HCT116 (cell line): ENCODE results near the gene ZNF777. TPM values are rescaled to one million over a fixed set of nuclear protein-coding genes. Genes with fewer than 3 reads are reported as not detected.

Source experiments
- ATAC-seq: fragments of 200-7000 bp; cut with Tn5 transposase; 2 replicates; pipeline ENCODE4 v1.9.1; 2020; ENCODE audit warnings: mild to moderate bottlenecking, moderate library complexity
- BruUV-seq: library from RNA; stranded (reverse); fragments of 400-500 nt; replicated peaks from 2 replicates; lab custom pipeline; 2021; lab: Mats Ljungman, UMichigan
- CTCF ChIA-PET: fragments of 300-600 bp; sonication (Branson Sonifier 250); formaldehyde crosslinking; loops from one replicate; lab custom pipeline; 2021; ENCODE audit warnings: antibody characterized with exemption; lab: Charles Lee
- POLR2A ChIA-PET: fragments of 300-600, 350-600 bp; sonication (Branson Sonifier 250); formaldehyde crosslinking; loops from one replicate; lab custom pipeline; 2021; ENCODE audit warnings: antibody characterized with exemption; lab: Charles Lee
- RAD21 ChIA-PET, 2 experiments: fragments of 300-600 bp; sonication (Branson Sonifier 250); formaldehyde crosslinking; loops; one replicate each; lab custom pipeline; 2023; ENCODE audit warnings: low total read pairs in 2 of 2; ENCODE audit not compliant: uncharacterized antibody in 2 of 2, unreplicated experiment in 2 of 2, low non-redundant PET in 1 of 2; lab: Charles Lee
- DNase-seq: peaks from one replicate; pipeline ENCODE4 v3.0.0-alpha.2; 2010; ENCODE audit warnings: low read depth, low spot score
- H2AFZ ChIP-seq: fragments of 200-600 bp; shearing (Covaris generic), sonication (generic); 2 replicates; pipeline ENCODE4 v1.6.1; 2017; ENCODE audit warnings: low read depth, mixed run types, mixed read lengths, antibody characterized with exemption, low read length; ENCODE audit not compliant: poor library complexity, severe bottlenecking
- H3K27ac ChIP-seq: 2 replicates; pipeline ENCODE4 v1.5.1; 2012; ENCODE audit warnings: low read depth, low read length
- H3K27me3 ChIP-seq: fragments of 200-600 bp; sonication (generic); 2 replicates; pipeline ENCODE4 v1.6.1; 2016; ENCODE audit warnings: mixed run types, low read length, mixed read lengths; ENCODE audit not compliant: insufficient read depth
- H3K36me3 ChIP-seq, 2 experiments: fragments of 200-500 bp in 1 of 2; fragments of 200-600 bp in 1 of 2; sonication (Bioruptor generic) in 1 of 2; sonication (generic) in 1 of 2; 2 replicates each; pipeline versions ENCODE4 v1.5.1 to v1.6.1; 2014 to 2016; ENCODE audit warnings: low read length in 2 of 2, inconsistent platforms in 1 of 2, mixed read lengths in 1 of 2, mixed run types in 1 of 2; ENCODE audit not compliant: insufficient read depth in 2 of 2, control insufficient read depth in 1 of 2
- H3K4me1 ChIP-seq, 2 experiments: fragments of 200-600 bp in 1 of 2; sonication (generic) in 1 of 2; 2 replicates each; pipeline versions ENCODE4 v1.5.1 to v1.6.1; 2012 to 2017; ENCODE audit warnings: low read length in 2 of 2, inconsistent platforms in 1 of 2, mild to moderate bottlenecking in 1 of 2, mixed read lengths in 1 of 2, mixed run types in 1 of 2, moderate library complexity in 1 of 2; ENCODE audit not compliant: insufficient read depth in 2 of 2, control insufficient read depth in 1 of 2
- H3K4me2 ChIP-seq: fragments of 200-600 bp; sonication (generic); 2 replicates; pipeline ENCODE4 v1.6.1; 2017; ENCODE audit warnings: mixed run types, low read length, mixed read lengths
- H3K4me3 ChIP-seq, 2 experiments: fragments of 200-600 bp in 1 of 2; sonication (generic) in 1 of 2; replicated peaks in 1 of 2; 2 replicates each; pipeline ENCODE4 v1.5.1; 2011 to 2016; ENCODE audit warnings: low read length in 2 of 2, control low read depth in 1 of 2, low read depth in 1 of 2, mild to moderate bottlenecking in 1 of 2, mixed read lengths in 1 of 2, mixed run types in 1 of 2
- H3K79me2 ChIP-seq: fragments of 200-600 bp; sonication (generic); 2 replicates; pipeline ENCODE4 v1.6.1; 2017; ENCODE audit warnings: mild to moderate bottlenecking, mixed run types, low read length, moderate library complexity, mixed read lengths; ENCODE audit not compliant: insufficient read depth
- H3K9ac ChIP-seq: fragments of 200-600 bp; sonication (generic); 2 replicates; pipeline ENCODE4 v1.6.1; 2016; ENCODE audit warnings: low read length, mixed read lengths
- H3K9me2 ChIP-seq: fragments of 200-600 bp; sonication (generic), shearing (Covaris generic); 2 replicates; pipeline ENCODE4 v1.6.1; 2017; ENCODE audit warnings: mixed run types, mild to moderate bottlenecking, moderate library complexity; ENCODE audit not compliant: insufficient read depth
- H3K9me3 ChIP-seq, 2 experiments: fragments of 200-500 bp in 1 of 2; fragments of 200-600 bp in 1 of 2; sonication (Bioruptor generic) in 1 of 2; sonication (generic) in 1 of 2; 2 replicates each; pipeline ENCODE4 v1.6.1; 2014 to 2017; ENCODE audit warnings: low read length in 2 of 2, mixed read lengths in 2 of 2, inconsistent platforms in 1 of 2, low read depth in 1 of 2, mild to moderate bottlenecking in 1 of 2, mixed run types in 1 of 2, moderate library complexity in 1 of 2; ENCODE audit not compliant: control insufficient read depth in 1 of 2, insufficient read depth in 1 of 2
- H4K20me1 ChIP-seq: fragments of 200-600 bp; sonication (generic), shearing (Covaris generic); 2 replicates; pipeline ENCODE4 v1.6.1; 2017; ENCODE audit warnings: mixed run types, mild to moderate bottlenecking, moderate library complexity; ENCODE audit not compliant: insufficient read depth
- CBX3 ChIP-seq: IDR thresholded peaks from 2 replicates; pipeline ENCODE4 v1.6.1; 2012; ENCODE audit warnings: low read depth
- ELF1 ChIP-seq: IDR thresholded peaks from 2 replicates; pipeline ENCODE4 v1.6.1; 2012; ENCODE audit warnings: low read depth, borderline replicate concordance
- EZH2phosphoT487 ChIP-seq: fragments of 200-600 bp; IDR thresholded peaks from 2 replicates; pipeline ENCODE4 v1.6.1; 2018; ENCODE audit warnings: antibody characterized with exemption, borderline replicate concordance
- JUND ChIP-seq: IDR thresholded peaks from 2 replicates; pipeline ENCODE4 v1.6.1; 2012
- POLR2A ChIP-seq: IDR thresholded peaks from 2 replicates; pipeline ENCODE4 v1.7.0; 2011; ENCODE audit warnings: borderline replicate concordance; ENCODE audit not compliant: insufficient read depth, insufficient read length; ENCODE audit errors: extremely low read depth
- POLR2AphosphoS5 ChIP-seq: IDR thresholded peaks from 2 replicates; pipeline ENCODE4 v1.6.1; 2011; ENCODE audit warnings: mild to moderate bottlenecking, low read depth, low read length, moderate library complexity
- RAD21 ChIP-seq: IDR thresholded peaks from 2 replicates; pipeline ENCODE4 v1.6.1; 2012; ENCODE audit warnings: low read depth, mild to moderate bottlenecking
- SIN3A ChIP-seq: IDR thresholded peaks from 2 replicates; pipeline ENCODE4 v1.6.1; 2012; ENCODE audit warnings: low read depth
- SP1 ChIP-seq: IDR thresholded peaks from 2 replicates; pipeline ENCODE4 v1.6.1; 2012; ENCODE audit warnings: low read depth
- SRF ChIP-seq: IDR thresholded peaks from 2 replicates; pipeline ENCODE4 v1.6.1; 2012; ENCODE audit warnings: low read depth
- intact Hi-C: fragments of 100-400 bp; cut with micrococcal nuclease; formaldehyde crosslinking; loops from 2 replicates; pipeline ENCODE4 v1.10.0; 2022
- total RNA-seq: library from RNA; stranded (reverse); gene quantifications from one replicate; pipeline ENCODE4 v1.2.1, GENCODE V29; 2021; ENCODE audit not compliant: unreplicated experiment
- TF ChIP-seq, protein P1 (sequence below): IDR thresholded peaks from 2 replicates; pipeline ENCODE4 v1.6.1; 2011; ENCODE audit warnings: mild to moderate bottlenecking, low read length, moderate library complexity; ENCODE audit not compliant: insufficient replicate concordance; ENCODE audit errors: extremely low read depth
- TF ChIP-seq, protein P2 (sequence below): IDR thresholded peaks from 2 replicates; pipeline ENCODE4 v1.6.1; 2012
- TF ChIP-seq, protein P3 (sequence below): IDR thresholded peaks from 2 replicates; pipeline ENCODE4 v1.6.1; 2012; ENCODE audit warnings: low read depth
- TF ChIP-seq, protein P4 (sequence below): IDR thresholded peaks from 2 replicates; pipeline ENCODE4 v1.6.1; 2012
- TF ChIP-seq, protein P5 (sequence below), 3 experiments: fragments of 200-600 bp in 1 of 3; sonication (generic) in 1 of 3; IDR thresholded peaks in 2 of 3; conservative IDR thresholded peaks in 1 of 3; 2 replicates each; pipeline ENCODE4 v1.5.1; 2012 to 2017; ENCODE audit warnings: low read depth in 2 of 3, low read length in 2 of 3, antibody characterized with exemption in 1 of 3, borderline replicate concordance in 1 of 3, control low read depth in 1 of 3, mild to moderate bottlenecking in 1 of 3, mixed read lengths in 1 of 3, mixed run types in 1 of 3, moderate library complexity in 1 of 3; ENCODE audit not compliant: insufficient read depth in 1 of 3

The ZNF777 gene
- total RNA-seq, 1 experiment from 2014 or later = 15.6 TPM

DNA sequence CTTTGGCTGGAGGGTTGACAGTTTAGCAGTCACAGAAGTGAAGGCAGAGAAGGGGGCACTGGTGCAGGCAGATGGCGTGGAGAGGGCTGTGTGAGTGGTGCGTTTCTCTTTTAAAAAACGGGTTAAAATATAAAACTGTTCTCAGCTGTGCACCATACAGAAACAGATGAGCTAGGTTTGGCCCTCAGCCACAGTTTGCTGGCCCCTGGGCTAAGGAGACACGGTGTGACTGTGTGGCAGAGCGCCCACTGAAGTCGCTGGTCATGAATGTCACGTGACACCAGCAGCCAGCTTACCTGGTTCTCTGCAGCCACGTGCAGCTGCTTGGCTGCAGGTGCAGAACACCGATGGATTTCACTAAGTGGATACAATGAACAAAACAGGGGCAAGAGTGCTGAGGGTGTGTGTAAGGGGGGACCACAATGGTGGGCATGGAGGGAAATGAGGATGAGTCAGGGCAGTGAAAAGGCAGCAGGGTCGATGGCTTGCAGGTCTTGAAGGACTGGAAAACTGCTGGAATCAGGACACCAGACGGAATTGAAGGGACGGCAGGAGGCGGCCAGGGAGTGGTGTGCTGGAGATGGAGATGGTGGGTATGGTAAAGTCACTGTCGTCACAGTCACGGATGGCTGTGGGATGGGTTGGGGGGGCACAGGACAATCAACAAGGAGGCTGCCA, 29.4 kb upstream of the ZNF777 start:
- intact Hi-C loops = no loop called here
- POLR2A ChIA-PET = no interaction called here

More for the DNA sequence above, 29.4 kb upstream of the ZNF777 start:
- Histone ChIP-seq H3K79me2 (peaks cover 26% of the 10 kb centered on the region), H2AFZ (no peak overlapping the region), H3K27me3 (no peaks in the 10 kb centered on the region), H3K36me3 (peaks cover 34 to 42% of the 10 kb centered on the region in 2 experiments), H3K4me2 (no peak overlapping the region), H3K4me3 (no peak overlapping the region), H3K9me2 (no peaks in the 10 kb centered on the region), H3K9ac (no peak overlapping the region), H3K9me3 (no peaks in the 10 kb centered on the region), H3K27ac (no peak overlapping the region), H4K20me1 (0 out of 2 replicates have a peak, but pooled peaks cover 7% of the 10 kb centered on the region), H3K4me1 (peaks cover 0 to 4% of the 10 kb centered on the region in 2 experiments; a peak in 1 of 4 replicates)
- TF ChIP-seq SIN3A (no peak), ELF1 (no peak), JUND (no peak), EZH2phosphoT487 (no peak), SRF (no peak), RAD21 (no peak), POLR2AphosphoS5 (no peak), POLR2A (no peak), SP1 (no peak), CBX3 (no peak)
- TF ChIP-seq, protein P1, sequence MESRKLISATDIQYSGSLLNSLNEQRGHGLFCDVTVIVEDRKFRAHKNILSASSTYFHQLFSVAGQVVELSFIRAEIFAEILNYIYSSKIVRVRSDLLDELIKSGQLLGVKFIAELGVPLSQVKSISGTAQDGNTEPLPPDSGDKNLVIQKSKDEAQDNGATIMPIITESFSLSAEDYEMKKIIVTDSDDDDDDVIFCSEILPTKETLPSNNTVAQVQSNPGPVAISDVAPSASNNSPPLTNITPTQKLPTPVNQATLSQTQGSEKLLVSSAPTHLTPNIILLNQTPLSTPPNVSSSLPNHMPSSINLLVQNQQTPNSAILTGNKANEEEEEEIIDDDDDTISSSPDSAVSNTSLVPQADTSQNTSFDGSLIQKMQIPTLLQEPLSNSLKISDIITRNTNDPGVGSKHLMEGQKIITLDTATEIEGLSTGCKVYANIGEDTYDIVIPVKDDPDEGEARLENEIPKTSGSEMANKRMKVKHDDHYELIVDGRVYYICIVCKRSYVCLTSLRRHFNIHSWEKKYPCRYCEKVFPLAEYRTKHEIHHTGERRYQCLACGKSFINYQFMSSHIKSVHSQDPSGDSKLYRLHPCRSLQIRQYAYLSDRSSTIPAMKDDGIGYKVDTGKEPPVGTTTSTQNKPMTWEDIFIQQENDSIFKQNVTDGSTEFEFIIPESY = no peak
- TF ChIP-seq, protein P2, sequence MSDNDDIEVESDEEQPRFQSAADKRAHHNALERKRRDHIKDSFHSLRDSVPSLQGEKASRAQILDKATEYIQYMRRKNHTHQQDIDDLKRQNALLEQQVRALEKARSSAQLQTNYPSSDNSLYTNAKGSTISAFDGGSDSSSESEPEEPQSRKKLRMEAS = no peak
- TF ChIP-seq, protein P3, sequence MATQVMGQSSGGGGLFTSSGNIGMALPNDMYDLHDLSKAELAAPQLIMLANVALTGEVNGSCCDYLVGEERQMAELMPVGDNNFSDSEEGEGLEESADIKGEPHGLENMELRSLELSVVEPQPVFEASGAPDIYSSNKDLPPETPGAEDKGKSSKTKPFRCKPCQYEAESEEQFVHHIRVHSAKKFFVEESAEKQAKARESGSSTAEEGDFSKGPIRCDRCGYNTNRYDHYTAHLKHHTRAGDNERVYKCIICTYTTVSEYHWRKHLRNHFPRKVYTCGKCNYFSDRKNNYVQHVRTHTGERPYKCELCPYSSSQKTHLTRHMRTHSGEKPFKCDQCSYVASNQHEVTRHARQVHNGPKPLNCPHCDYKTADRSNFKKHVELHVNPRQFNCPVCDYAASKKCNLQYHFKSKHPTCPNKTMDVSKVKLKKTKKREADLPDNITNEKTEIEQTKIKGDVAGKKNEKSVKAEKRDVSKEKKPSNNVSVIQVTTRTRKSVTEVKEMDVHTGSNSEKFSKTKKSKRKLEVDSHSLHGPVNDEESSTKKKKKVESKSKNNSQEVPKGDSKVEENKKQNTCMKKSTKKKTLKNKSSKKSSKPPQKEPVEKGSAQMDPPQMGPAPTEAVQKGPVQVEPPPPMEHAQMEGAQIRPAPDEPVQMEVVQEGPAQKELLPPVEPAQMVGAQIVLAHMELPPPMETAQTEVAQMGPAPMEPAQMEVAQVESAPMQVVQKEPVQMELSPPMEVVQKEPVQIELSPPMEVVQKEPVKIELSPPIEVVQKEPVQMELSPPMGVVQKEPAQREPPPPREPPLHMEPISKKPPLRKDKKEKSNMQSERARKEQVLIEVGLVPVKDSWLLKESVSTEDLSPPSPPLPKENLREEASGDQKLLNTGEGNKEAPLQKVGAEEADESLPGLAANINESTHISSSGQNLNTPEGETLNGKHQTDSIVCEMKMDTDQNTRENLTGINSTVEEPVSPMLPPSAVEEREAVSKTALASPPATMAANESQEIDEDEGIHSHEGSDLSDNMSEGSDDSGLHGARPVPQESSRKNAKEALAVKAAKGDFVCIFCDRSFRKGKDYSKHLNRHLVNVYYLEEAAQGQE = no peak
- TF ChIP-seq, protein P4, sequence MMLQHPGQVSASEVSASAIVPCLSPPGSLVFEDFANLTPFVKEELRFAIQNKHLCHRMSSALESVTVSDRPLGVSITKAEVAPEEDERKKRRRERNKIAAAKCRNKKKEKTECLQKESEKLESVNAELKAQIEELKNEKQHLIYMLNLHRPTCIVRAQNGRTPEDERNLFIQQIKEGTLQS = no peak
- TF ChIP-seq, protein P5, sequence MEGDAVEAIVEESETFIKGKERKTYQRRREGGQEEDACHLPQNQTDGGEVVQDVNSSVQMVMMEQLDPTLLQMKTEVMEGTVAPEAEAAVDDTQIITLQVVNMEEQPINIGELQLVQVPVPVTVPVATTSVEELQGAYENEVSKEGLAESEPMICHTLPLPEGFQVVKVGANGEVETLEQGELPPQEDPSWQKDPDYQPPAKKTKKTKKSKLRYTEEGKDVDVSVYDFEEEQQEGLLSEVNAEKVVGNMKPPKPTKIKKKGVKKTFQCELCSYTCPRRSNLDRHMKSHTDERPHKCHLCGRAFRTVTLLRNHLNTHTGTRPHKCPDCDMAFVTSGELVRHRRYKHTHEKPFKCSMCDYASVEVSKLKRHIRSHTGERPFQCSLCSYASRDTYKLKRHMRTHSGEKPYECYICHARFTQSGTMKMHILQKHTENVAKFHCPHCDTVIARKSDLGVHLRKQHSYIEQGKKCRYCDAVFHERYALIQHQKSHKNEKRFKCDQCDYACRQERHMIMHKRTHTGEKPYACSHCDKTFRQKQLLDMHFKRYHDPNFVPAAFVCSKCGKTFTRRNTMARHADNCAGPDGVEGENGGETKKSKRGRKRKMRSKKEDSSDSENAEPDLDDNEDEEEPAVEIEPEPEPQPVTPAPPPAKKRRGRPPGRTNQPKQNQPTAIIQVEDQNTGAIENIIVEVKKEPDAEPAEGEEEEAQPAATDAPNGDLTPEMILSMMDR (IDR thresholded peaks at IDR 0.05 in 2 of 3, conservative IDR thresholded peaks at IDR 0.05 in 1 of 3; ENCODE audit: borderline replicate concordance in 1 of 3, insufficient read depth in 1 of 3, low read depth in 2 of 3, low read length in 2 of 3) = no peak
- DNase-seq (no peak), ATAC-seq (no peak)
- ChIA-PET RAD21 (no interaction called here), CTCF (no interaction called here)
- BruUV-seq = no TSS peak
